Left ventricle myocardium inferior (tissue), 1 donor: ENCODE results near the gene TUBAL3. TPM values are rescaled to one million over a fixed set of nuclear protein-coding genes. Genes with fewer than 3 reads are reported as not detected.

Source experiments
- DNase-seq: peaks from one replicate; pipeline ENCODE4 v3.0.0-alpha.2; 2020
- H3K27ac ChIP-seq: fragments of 200-600 bp; replicated peaks from 2 replicates; pipeline ENCODE4 v1.8.0; 2021
- H3K27me3 ChIP-seq: fragments of 200-600 bp; 2 replicates; pipeline ENCODE4 v1.8.0; 2021; ENCODE audit warnings: low read depth
- H3K36me3 ChIP-seq: fragments of 200-600 bp; 2 replicates; pipeline ENCODE4 v1.8.0; 2021
- H3K4me1 ChIP-seq: fragments of 200-600 bp; 2 replicates; pipeline ENCODE4 v1.8.0; 2021
- H3K4me3 ChIP-seq: fragments of 200-600 bp; 2 replicates; pipeline ENCODE4 v1.8.0; 2021; ENCODE audit warnings: mild to moderate bottlenecking, moderate library complexity
- H3K9me3 ChIP-seq: fragments of 200-600 bp; replicated peaks from 2 replicates; pipeline ENCODE4 v1.8.0; 2021
- CTCF ChIP-seq: fragments of 200-600 bp; IDR thresholded peaks from 2 replicates; pipeline ENCODE4 v1.8.0; 2021; ENCODE audit warnings: antibody characterized with exemption, mild to moderate bottlenecking, borderline replicate concordance
- intact Hi-C: fragments of 100-400 bp; cut with micrococcal nuclease; formaldehyde crosslinking; loops from one replicate; pipeline ENCODE4 v1.11.0; 2022
- total RNA-seq: library from RNA; stranded (reverse); fragmentation: NEBNext Ultra II Directional; extraction: Animal tissue kit (Norgen Biotek cat#: 25700); gene quantifications from one replicate; pipeline ENCODE4 v1.2.1, GENCODE V29; 2021
- donor health status: DM: no; HTN: yes; CAD: no; lungs with severe emphysema.

TUBAL3 gene
- total RNA-seq, 1 donor from 2014 or later, result 0.36 TPM

GRCh38 chr10:5360318-5360915, 44.2 kb downstream of the TUBAL3 start:
- no peak for TF ChIP-seq CTCF
- H3K27me3 ChIP-seq, result peaks cover 75% of the 10 kb centered on the region
- H3K4me1 ChIP-seq, result no peaks in the 10 kb centered on the region
- no peak overlapping the region for H3K27ac ChIP-seq
- H3K36me3 ChIP-seq, result no peaks in the 10 kb centered on the region
- no peak for DNase-seq
- H3K9me3 ChIP-seq, result no peaks in the 10 kb centered on the region
- intact Hi-C loops, result no loop called here
- H3K4me3 ChIP-seq, result no peak overlapping the region

GRCh38 chr10:5356302-5356763, 48.3 kb downstream of the TUBAL3 start:
- TF ChIP-seq CTCF, result no peak
- H3K27me3 ChIP-seq, result peaks cover 34% of the 10 kb centered on the region
- no peaks in the 10 kb centered on the region for H3K36me3 ChIP-seq
- H3K9me3 ChIP-seq, result no peaks in the 10 kb centered on the region
- no peak for DNase-seq
- no peak overlapping the region for H3K27ac ChIP-seq
- intact Hi-C loops, result no loop called here
- H3K4me1 ChIP-seq, result no peaks in the 10 kb centered on the region
- no peak overlapping the region for H3K4me3 ChIP-seq

GRCh38 chr10:5355594-5356301, 48.9 kb downstream of the TUBAL3 start:
- intact Hi-C loops, result no loop called here
- H3K36me3 ChIP-seq, result no peaks in the 10 kb centered on the region
- peaks cover 29% of the 10 kb centered on the region for H3K27me3 ChIP-seq
- DNase-seq, result no peak
- H3K4me1 ChIP-seq, result no peaks in the 10 kb centered on the region
- H3K4me3 ChIP-seq, result no peak overlapping the region
- no peaks in the 10 kb centered on the region for H3K9me3 ChIP-seq
- TF ChIP-seq CTCF, result no peak
- H3K27ac ChIP-seq, result no peak overlapping the region

- intact Hi-C loops, result no loop called here
- no peaks in the 10 kb centered on the region for H3K4me1 ChIP-seq
- H3K4me3 ChIP-seq, result no peak overlapping the region
- no peak overlapping the region for H3K27ac ChIP-seq
- H3K9me3 ChIP-seq, result no peaks in the 10 kb centered on the region
- TF ChIP-seq CTCF, result no peak
- peaks cover 17% of the 10 kb centered on the region for H3K27me3 ChIP-seq
- H3K36me3 ChIP-seq, result no peaks in the 10 kb centered on the region
- no peak for DNase-seq
Measured at GRCh38 chr10:5354068-5354467, 50.6 kb downstream of the TUBAL3 start.

DNA sequence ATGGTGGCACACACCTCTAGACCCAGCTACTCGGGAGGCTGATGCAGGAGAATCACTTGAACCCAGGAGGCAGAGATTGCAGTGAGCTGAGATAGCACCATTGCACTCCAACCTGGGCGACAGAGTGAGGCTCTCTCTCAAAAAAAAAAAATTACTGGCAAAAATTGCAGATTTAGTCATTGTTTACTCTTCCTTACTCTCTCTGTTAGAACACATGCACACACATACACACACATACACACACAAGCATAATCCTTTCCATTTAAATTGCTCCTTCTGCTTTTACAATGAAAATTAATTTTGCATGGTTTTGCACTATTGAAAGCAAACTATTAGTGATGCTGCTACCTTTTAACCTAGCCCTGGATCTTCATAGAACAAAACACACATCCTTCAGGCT, 55.3 kb downstream of the TUBAL3 start:
- Histone ChIP-seq H3K4me1 (no peaks in the 10 kb centered on the region), H3K9me3 (no peaks in the 10 kb centered on the region), H3K4me3 (no peak overlapping the region), H3K27me3 (peaks cover 9% of the 10 kb centered on the region), H3K36me3 (no peaks in the 10 kb centered on the region), H3K27ac (no peak overlapping the region)
- DNase-seq, result no peak
- TF ChIP-seq CTCF, result no peak
- intact Hi-C loops, result no loop called here
